GM12878 (cell line): ENCODE measurements around the gene RFT1. TPM values are rescaled to one million over a fixed set of nuclear protein-coding genes. Genes with fewer than 3 reads are reported as not detected.

ENCODE experiments used
- BHLHE40 ChIP-seq, 2 experiments: fragments of 450-650 bp in 1 of 2; IDR thresholded peaks; 2 replicates each; pipeline ENCODE4 v1.6.1; 2011 to 2017; ENCODE audit warnings: low read depth in 2 of 2, borderline replicate concordance in 1 of 2, improper control_type of control experiment in 1 of 2, low read length in 1 of 2, mild to moderate bottlenecking in 1 of 2
- CBX5 ChIP-seq: sonication (generic); IDR thresholded peaks from 2 replicates; pipeline ENCODE4 v1.6.1; 2016; ENCODE audit warnings: low read depth, moderate library complexity, mild to moderate bottlenecking, inconsistent platforms
- E2F8 ChIP-seq: fragments of 450-650 bp; IDR thresholded peaks from 2 replicates; pipeline ENCODE4 v1.6.1; 2018; ENCODE audit warnings: mild to moderate bottlenecking, low read depth, moderate library complexity; ENCODE audit not compliant: partially characterized antibody
- FOXM1 ChIP-seq: IDR thresholded peaks from 2 replicates; pipeline ENCODE4 v1.6.1; 2012; ENCODE audit warnings: low read depth, mild to moderate bottlenecking, inconsistent platforms, low read length, moderate library complexity
- IRF4 ChIP-seq: IDR thresholded peaks from 2 replicates; pipeline ENCODE4 v1.6.1; 2011; ENCODE audit warnings: low read depth, low read length
- NFIC ChIP-seq: IDR thresholded peaks from 2 replicates; pipeline ENCODE4 v1.6.1; 2012; ENCODE audit warnings: low read depth, mild to moderate bottlenecking, inconsistent platforms, low read length, moderate library complexity
- SREBF1 ChIP-seq: IDR thresholded peaks from 2 replicates; pipeline ENCODE4 v1.6.1; 2012; ENCODE audit warnings: mild to moderate bottlenecking, low read length
- ZNF217 ChIP-seq: fragments of 450-650 bp; IDR thresholded peaks from 2 replicates; pipeline ENCODE4 v1.6.1; 2017; ENCODE audit warnings: antibody characterized with exemption, mild to moderate bottlenecking
- ZNF592 ChIP-seq: fragments of 450-650 bp; IDR thresholded peaks from 2 replicates; pipeline ENCODE4 v1.6.1; 2017; ENCODE audit warnings: mild to moderate bottlenecking, moderate library complexity
- polyA plus RNA-seq, 11 experiments: library from polyadenylated mRNA; depleted of rRNA in 4 of 11; unstranded in 6 of 11; stranded (reverse) in 5 of 11; fragments of >200 nt; fragmentation: Nextera tagmentation in 4 of 11; fragmentation: Illumina TruSeq in 1 of 11; extraction: Ambion mirVana in 4 of 11; extraction: Trizol in 1 of 11; gene quantifications; 1 replicate in 1 of 11; 2 replicates in 10 of 11; pipeline versions ENCODE4 v1.2.1 to v1.2.3, GENCODE V29; 2011 to 2016; ENCODE audit warnings: inconsistent platforms in 2 of 11, missing spikeins in 2 of 11, low read depth in 1 of 11
- total RNA-seq, 4 experiments: library from RNA; depleted of rRNA in 3 of 4; stranded (reverse); fragments of >200 nt in 3 of 4; fragmentation: Illumina TruSeq in 1 of 4; extraction: Trizol in 1 of 4; gene quantifications; 2 replicates each; pipeline versions ENCODE4 v1.2.1 to v1.2.3, GENCODE V29; 2013 to 2021
- TF ChIP-seq, protein P1 (sequence below): fragments of 450-650 bp; formaldehyde crosslinking; IDR thresholded peaks from 2 replicates; pipeline ENCODE4 v1.4.0; 2020; ENCODE audit warnings: mild to moderate bottlenecking, moderate library complexity
- TF ChIP-seq, protein P2 (sequence below): fragments of 450-650 bp; IDR thresholded peaks from 2 replicates; pipeline ENCODE4 v1.6.1; 2017; ENCODE audit warnings: low read depth, mild to moderate bottlenecking, moderate library complexity

RFT1 gene
- total and polyA plus RNA-seq, 10 of the 15 experiments (the other 5 are each of a cell fraction or from before 2014, with no cell fraction given), result 16.6 to 75.1 (median 34.5) TPM

DNA sequence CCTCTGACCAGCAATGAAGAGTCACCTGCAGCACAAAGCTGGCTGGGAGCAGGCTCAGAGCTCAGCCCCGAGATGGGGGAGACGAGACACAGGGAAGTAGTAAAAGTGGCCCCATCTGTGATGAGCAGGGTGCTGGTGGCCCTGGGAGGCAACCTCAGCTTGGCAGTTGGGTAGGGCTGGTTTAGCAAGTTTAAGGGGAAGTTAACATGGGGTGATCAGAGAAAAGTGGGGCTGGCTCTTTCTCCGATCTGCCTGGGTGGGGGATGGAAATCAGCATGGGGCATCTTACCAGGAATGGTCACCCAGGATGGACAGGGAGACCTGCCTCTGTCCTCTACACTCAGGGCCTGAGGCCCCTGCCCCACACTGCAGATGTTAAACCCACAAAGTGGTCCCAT, 54.5 kb downstream of the RFT1 start (continued):
- TF ChIP-seq, protein P1, sequence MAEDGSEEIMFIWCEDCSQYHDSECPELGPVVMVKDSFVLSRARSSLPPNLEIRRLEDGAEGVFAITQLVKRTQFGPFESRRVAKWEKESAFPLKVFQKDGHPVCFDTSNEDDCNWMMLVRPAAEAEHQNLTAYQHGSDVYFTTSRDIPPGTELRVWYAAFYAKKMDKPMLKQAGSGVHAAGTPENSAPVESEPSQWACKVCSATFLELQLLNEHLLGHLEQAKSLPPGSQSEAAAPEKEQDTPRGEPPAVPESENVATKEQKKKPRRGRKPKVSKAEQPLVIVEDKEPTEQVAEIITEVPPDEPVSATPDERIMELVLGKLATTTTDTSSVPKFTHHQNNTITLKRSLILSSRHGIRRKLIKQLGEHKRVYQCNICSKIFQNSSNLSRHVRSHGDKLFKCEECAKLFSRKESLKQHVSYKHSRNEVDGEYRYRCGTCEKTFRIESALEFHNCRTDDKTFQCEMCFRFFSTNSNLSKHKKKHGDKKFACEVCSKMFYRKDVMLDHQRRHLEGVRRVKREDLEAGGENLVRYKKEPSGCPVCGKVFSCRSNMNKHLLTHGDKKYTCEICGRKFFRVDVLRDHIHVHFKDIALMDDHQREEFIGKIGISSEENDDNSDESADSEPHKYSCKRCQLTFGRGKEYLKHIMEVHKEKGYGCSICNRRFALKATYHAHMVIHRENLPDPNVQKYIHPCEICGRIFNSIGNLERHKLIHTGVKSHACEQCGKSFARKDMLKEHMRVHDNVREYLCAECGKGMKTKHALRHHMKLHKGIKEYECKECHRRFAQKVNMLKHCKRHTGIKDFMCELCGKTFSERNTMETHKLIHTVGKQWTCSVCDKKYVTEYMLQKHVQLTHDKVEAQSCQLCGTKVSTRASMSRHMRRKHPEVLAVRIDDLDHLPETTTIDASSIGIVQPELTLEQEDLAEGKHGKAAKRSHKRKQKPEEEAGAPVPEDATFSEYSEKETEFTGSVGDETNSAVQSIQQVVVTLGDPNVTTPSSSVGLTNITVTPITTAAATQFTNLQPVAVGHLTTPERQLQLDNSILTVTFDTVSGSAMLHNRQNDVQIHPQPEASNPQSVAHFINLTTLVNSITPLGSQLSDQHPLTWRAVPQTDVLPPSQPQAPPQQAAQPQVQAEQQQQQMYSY (CRISPR knock-in tag), result no peak
- TF ChIP-seq CBX5 (no peak), ZNF592 (no peak), E2F8 (no peak), SREBF1 (no peak), IRF4 (no peak), NFIC (no peak), ZNF217 (no peak), BHLHE40 (IDR thresholded peaks at IDR 0.05; ENCODE audit: borderline replicate concordance in 1 of 2, low read depth in 2 of 2, low read length in 1 of 2) (no peak), FOXM1 (no peak)
- TF ChIP-seq, protein P2, sequence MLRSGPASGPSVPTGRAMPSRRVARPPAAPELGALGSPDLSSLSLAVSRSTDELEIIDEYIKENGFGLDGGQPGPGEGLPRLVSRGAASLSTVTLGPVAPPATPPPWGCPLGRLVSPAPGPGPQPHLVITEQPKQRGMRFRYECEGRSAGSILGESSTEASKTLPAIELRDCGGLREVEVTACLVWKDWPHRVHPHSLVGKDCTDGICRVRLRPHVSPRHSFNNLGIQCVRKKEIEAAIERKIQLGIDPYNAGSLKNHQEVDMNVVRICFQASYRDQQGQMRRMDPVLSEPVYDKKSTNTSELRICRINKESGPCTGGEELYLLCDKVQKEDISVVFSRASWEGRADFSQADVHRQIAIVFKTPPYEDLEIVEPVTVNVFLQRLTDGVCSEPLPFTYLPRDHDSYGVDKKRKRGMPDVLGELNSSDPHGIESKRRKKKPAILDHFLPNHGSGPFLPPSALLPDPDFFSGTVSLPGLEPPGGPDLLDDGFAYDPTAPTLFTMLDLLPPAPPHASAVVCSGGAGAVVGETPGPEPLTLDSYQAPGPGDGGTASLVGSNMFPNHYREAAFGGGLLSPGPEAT, result no peak
